NCI-H1048 (cell line): ENCODE measurements around the gene SLC48A1.

Source experiments
- DNase-seq: peaks from one replicate; lab custom pipeline; 2025; lab: John Stamatoyannopoulos, UW

The SLC48A1 gene

DNA sequence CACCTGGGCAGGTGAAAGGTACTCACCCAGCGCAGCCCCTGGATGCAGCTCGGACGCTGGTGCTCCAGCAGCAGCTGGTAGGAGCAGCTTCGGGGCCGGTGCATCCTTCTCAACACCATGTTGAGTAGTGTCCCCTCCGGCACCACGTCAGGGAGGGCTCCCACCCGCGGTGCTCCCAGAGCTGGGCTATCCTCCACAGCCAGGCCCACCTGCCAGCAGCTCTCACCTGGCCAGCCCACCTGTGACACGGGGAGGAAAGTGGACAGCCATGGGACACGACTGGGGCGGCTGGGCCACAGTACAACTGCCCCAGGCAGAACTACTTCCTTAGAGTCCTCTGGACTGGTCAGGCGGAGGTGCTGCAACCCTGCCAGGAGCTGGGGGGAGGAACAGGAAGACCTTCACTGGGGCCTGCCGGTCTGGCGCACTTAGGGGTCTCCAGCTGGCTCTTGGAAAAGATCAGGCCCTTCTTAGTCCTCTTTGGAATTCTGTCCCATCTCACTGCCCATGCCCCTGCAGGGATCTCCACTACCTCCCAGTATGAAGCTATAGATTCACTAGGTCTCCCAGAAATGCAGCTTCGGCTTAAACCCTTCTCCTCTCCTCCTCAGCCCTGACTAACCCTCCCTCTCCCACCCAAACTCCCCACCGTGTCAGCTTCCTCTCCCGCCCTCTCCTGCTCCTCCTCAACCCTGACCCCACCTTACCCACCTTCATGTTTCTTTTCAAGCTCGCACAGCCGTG, 15.0 kb upstream of the SLC48A1 start:
- no peak for DNase-seq

DNA sequence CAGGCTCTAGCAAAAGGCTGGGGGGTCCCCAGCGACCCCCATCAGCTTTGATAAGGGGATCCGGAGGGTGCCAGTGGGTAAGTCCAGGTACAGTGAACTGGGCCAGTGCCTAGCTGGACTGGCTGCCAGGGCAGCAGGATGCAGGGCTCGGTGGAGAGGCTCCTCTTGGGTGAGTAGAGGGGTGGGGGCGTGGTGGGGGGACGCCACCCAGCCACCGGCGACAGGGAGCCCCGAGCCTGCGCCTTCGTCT, 14.5 kb upstream of the SLC48A1 start:
- DNase-seq, result no peak

DNA sequence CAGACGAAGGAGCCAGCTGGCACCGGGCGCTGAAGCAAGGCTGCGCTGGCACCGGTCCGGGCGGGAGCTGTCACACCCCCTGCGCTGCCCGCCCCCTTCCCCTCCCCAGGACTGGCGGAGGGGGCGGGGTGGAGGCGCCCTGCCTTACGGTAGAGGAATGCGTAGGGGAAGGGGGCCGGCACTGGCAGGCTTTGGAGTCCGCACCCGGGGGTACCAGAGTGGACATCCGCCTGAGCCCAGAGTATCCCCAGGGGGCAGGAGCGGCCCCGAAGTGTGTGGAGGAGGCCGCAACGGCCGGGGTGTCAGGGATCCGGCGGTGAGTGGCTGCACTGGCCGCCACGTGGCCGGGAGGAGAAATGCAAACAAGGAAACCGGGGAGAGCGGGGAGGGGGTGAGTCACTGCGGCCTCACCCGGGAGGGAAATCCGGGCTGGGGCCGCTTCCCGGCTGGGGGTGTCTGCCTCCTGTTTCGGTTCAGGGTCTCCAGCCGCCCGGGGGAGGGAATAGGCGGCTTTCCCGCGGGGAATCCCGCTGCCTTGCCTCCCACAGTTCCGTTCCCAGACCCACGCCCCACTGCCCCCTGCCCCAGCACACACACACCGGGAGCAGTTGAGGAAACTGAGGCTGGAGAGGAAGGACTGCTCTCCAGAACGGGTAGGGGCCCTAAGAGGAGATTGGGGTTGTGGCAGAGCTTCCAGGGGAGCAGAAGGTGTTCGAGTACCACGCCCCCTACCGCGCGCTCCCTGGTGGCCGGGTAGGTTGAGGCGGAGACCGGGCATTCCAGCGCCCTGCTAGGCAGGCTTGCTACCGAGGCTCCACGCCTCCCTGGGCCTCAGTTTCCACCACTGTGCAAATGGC, 14.0 kb upstream of the SLC48A1 start, which contains the start of gene RAPGEF3:
TSS of gene RAPGEF3 (minus strand) at position 47 of the 857 bp plus-strand sequence. CDS start 324 bp downstream, outside the sequence.
- peak; percentile 22 for DNase-seq

DNA sequence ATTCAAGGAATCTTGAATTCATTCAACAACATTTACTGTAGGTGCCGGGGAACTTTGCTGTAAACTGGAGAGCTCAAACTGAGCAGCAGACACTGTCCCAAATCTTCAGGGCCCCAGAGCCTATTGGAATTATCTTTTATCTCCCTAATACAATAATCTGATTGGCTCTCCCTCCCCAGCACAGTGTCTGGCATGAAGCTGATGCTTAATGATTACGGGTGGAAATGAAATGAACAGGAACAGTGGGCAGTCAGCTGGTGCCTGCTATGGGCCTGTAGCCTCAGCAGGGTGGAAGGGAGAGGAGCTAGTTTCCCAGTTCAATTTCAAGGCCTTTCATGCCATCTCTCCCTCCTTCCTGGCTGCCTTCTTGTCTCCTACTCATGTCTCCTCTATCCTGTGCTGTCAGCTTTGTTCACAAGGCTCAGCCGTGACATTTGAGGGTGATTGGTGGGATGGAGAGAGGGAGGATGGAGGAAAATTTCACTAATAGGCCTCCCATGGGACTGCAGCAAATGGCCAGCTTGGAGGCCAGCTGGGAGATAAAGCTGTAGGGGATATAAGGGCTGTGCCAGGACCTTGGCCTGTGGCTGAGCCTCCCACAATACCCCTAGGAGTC, 10.1 kb upstream of the SLC48A1 start:
- DNase-seq, result no peak

DNA sequence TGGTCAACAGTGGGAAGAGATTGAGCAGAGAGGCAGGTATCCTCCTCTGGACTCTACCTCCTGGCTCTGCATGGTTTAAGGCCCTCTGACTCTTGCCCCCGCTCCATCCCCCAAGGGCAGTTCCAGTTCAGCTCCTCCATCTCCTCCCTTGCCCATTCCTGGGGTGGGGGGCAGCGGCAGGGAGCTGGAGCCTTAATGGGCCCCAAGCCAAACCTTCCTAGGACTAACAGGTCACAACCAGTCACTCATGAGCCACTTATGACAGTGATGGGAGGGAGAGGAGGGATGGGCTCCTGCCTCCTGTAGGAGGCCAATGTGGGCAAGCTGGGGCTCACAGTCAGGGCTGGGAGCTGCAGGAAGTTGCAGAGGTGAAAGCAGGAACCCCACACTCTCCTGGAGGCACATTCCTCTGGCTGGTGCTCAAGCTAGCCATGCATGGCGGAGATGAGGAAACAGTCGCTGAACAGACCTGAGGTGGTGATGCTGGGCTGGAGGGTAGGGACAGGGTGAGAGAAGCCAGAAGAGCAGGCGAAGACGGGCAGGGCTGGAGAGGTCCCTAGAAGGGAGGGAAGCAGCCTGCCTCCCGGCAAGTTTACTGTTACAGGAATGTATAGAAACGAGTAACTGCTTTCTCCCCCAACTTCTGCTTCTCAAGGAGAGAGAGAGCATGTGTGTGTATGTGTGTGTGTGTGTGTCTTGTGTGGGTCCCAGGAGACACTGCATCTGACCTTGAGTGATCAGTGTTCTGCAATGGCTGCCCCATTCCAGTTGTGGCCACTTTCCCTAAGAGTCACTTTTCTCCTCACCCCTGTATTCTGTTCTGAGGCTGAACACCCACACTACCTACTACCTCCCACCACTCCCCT, 9.3 kb upstream of the SLC48A1 start:
- DNase-seq, result no peak

DNA sequence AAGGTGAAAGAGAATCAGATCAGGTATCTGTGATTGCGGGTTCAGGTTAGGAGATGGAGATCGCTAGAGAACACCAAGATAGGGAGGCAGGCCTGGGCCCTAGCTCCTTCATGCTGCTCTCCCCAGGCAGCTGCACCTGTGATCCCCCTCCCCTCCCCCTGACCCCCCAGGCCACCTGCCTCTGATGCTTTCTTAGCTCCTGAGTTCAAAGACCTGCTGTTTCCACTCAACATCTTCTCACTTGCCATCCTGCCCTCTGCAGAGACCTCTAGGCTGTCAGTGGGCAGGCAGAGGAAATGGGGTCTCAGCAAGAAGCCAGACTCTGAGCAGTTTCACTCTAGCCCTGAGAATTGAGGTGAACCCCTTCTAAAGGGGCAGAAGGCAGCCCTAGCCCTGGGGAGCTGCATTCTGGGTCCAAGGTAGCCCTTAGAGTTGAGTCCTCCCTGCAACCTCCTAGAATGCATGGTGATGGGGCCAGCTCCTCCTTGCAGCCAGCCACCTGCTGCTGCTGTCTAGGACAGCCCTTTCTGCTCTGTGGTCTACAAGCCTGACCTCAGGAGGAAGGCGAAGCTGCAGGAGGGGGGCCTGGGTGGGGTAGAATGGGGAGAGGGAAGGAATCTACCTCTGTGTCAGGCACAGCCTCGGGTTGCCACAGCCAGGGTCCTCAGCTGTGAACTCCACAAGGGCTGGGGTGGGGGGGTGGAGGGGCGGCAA, 6.4 kb upstream of the SLC48A1 start:
- DNase-seq, result no peak

DNA sequence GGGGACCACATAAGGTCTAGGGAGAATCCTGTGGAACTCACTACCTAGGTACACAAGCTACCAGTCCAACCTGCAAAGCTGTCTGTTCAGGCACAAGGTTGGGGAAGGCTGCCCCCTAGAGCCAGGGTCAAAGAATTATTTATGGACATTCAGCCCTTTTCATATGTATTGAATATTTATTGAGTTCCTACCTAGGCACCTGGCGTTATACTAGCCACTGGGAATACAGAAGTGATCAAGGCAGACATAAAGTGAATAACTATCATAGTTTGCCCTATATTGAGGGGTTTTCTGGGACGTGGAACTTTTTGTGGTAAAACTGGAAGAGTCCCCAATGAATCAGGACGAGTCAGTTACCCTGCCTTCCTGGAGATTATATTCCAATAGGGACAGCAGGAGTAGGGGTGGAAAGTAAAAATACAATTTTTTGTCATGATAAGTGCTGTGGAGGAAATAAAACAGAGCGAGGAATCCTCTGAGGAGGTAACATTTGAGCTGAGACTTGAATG, 5.8 kb upstream of the SLC48A1 start:
- no peak for DNase-seq

DNA sequence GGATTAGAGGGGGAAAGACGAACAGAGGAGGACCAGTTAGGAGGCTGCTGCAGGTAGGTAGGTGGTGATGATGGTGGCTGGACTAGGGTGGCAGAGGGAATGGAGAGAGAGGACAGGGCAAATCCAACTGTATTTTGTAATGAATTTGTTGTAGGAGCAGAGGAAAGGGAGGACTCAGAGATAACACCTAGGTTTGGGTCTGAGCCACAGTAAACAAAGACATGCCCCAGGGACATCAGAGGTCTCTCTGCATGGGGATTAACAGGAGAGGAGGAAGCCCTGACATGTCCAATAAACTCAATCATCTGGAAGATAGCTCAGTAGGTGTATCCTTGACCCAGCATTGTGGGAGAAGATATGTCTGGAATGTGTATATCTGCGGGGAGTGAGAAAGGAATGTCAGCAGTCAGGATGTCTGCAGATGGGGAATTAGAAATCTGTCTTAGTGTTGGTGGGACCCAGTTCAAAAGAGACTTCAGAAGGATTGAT, 4.7 kb upstream of the SLC48A1 start:
- peak; percentile 63 for DNase-seq

DNA sequence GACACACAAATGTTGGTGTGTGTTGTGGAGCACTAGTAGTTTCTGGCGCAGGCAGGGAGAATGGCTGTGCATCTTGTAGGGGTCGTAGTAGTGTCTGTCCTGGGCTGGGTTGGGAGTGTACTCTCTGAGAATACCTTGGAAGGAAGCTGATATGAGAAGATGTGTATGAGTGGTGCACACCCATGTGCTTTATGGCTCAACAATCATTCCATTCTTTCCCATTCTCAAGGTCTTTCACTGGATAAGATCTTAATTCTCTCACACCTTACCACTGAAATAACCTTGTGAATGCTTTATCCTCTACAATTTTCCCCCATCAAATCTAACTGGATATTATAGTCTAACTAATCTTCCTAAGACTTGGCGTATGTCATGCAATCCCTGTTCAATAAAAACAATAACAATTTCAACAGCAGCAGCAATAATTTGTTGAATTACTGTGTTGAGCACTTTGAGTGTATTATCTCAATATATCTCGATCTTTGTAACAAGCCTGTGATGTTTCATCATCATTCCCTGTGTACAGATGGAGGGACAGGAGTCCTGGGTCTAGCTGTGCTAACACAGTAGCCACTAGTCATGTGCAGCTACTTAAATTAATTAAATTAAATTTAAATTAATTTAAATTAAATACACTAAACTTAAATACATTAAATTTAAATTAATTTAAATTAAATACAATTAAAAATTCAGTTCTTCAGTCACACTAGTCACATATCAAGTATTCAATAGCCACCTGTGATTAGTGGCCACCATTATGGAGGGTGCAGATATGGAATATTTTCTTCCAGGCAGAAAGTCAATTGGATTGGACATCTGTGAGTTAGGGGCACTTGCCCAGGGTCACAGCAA, 3.6 kb upstream of the SLC48A1 start:
- no peak for DNase-seq

DNA sequence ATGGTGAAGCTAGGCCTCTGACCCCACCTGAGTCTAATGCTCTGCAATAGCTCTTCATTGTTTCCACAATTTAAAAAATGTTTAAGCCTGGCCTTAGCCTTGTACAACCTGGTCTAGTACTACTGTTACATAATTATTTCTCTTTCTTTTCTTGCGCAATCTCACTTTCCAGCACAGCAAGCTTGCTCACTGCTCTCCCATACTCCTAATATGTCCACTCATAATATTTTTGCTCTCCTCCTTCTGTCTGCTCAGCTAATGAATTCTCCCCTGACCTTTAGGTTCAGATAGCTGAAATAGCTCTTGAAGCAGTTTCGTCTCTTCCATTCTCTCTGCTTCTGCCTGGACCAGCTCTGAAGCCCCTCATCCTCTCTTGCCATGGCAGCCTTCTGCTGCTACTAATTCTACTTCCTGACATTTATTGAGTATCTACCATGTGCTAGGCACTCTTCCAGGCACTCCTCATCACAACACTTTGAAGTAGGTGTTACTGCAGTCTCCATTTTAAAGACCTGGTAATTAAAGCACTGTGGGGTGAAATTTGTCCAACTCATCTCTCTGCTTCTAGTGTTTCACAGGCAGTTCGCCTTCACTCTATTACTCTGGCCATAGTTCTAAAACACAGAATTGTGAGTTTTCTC, 2.8 kb upstream of the SLC48A1 start:
- no peak for DNase-seq

DNA sequence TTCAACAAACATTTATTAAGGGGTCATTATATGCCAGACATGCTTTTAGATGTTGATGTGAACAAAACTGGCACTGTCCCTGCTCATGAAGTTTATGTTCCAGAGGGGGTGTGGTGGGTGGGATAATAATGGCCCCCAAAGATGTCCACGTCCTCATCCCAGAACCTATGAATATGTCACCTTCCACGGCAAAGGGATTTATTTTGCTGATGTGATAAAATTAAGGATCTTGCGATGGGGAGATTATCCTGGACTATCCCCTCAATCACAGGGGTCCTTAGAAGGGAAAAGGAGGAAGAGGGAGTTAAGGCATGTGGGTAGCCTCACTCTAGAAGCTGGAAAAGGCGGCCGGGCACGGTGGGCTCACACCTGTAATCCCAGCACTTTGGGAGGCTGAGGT, 1.7 kb upstream of the SLC48A1 start:
- DNase-seq, result no peak

DNA sequence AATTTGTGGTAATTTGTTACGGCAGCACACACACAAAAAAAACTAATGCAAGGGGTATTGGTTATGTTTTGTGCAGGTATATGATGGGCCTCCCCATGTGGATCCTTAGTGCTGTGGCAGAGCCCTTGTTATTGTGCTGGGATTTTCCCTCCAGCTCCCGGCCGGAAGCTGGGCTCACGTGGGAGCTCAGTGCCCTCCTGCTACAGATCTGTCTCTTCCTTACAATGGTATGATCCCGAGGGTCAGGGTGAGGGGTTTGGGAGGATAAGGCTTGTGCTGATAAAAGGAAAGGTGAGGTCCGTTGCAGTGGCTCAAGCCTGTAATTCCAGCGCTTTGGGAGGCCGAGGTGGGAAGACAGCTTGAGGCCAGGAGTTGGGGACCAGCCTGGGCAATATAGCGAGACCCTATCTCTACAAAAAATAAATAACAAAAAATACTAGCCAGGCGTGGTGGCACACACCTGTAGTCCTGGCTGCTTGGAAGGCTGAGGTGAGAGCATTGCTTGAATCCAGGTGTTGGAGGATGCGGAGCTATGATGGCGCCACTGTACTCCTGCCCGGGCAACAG, 861 bp upstream of the SLC48A1 start:
- DNase-seq, result no peak

DNA sequence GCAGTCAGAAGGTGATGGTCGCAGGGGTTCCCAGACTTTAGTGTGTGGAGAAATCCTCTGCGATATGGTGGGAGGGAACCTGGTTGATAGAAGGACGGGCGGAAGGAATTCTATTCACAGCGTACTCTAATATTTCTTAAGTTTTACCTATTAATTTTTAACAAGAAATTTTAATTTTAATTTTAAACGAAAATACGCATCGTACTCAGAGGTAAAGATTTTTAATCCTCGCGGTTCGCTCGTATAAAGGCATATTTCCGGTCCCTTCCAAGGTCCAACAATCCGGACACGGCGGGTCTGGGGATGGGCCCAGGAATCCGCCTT, 338 bp upstream of the SLC48A1 start:
- no peak for DNase-seq

DNA sequence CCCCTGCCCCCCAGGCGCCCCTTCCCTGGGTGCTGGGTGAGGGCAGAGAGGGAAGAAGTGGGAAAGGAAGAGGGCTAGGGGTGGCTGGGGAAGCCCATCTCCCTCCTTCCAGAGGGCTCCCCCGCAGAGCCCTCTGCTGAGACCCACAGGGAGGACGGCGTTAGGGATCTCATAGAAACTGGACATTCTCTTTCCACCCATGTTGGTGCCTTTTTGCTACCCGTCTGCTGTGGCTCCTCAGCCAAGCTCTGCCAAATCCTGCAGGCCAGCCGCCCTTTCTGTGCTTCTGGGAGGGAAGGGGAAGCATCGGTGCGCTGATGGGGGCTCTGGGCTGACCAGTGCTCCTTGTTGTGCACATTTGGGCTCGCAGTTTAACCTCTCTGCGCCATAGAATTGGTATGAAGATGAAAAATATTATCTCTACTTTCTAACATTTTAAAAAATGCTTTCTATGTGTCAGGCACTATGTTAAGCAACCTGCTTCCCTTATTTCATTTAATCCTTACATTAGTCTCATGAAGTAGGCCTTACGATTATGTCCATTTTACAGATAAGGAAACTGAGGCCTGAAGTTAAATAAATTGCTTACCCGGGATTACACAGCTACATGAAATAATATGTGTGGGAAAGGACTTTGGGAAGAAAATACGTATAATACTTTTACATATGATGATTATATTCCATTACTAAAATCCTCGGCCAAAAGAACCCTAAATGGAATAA, 981 bp downstream of the SLC48A1 start:
- DNase-seq, result no peak

DNA sequence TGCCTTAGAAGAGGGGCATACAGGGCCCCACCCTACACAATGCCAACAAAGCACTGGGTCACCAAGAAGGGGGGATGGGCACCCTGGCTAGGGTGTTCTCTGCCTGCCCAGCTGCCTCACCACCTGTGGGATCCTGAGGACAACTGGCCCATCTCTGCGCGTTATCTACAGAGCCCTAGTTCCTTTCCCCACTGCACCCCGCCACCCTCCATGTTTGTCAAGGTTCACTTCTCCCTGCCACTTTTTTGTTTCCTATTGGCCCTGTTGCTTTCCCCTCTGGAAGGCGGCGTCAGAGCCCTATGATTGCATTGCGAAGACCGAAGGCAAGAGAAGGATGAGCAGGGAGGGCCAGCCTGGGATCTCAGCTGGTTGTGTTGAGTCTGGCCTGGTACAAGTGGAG, 1.6 kb downstream of the SLC48A1 start:
- DNase-seq, result no peak

DNA sequence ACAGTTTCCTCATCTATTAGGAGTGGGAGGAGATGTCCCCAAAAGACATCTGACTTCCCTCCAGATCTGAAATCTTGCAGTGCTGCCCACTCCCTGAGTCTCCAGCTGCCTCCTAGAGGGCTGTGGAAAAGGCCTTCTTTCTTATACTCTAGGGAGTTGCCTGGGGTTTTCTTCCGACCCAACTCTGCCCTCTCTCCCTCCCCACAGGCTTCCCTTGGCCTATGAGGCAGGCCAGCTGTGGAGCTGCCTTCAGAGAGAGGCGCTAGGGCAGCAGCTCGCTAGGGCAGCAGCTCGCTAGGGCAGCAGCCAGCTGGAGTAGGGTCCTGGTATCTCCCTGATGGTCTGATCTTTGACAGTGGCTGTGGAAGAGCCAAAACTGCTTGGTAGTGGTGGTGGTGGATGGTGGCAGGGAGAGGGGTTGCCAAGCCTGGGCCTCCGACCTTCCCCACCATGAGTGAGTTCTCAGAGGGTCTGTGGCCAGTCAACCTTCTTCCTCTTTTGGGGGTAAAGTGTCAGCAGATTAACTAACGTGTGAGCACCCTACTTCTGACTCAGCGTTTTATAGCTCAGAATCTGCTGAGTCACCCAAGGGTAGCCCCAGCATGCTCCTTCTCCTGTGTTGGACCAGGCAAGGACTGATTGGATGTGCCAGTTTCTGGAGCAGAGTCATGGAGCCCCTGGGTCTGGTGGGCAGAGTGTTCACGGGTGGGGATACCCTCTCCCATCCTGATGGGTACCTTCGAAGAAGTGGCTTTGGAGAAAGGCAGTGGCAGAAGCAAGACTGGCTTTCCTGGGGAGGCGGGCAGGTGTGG, 2.3 kb downstream of the SLC48A1 start:
- no peak for DNase-seq

DNA sequence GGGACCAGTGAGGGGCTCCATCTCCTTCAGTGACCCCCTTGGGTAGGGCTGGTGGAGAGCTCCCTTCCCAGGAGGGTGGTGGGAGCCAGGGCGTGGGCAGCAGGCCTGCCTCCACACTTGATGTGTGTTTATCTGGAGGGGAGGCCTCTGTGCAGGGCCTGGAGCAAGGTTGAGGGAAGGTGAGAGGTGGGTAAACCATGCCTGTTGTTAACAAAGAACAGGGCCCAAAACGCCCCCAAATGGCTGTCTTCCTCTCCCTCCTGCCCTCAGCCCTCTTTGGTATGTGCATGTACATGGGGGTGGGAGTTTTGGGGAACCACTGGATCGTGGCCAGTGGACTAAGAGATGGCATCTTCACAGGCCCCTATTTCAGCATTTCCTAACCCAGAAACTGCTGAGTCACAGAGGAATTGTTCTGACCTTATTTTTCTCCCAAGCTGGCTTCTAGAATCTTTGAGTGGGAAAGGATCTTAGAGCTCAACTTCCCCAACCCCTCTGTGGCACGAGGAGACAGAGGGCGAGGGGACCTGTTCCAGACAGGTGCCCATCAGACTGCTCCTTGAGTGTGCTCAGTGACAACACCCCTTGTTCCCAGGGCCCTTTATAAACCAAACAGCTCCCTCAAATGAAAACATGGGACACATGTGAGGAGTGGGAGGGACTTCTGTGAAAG, 3.6 kb downstream of the SLC48A1 start:
- no peak for DNase-seq
